HG03354 (cell line): ENCODE measurements around the gene ZNF384.

Source experiments
- ATAC-seq: cut with Tn5 transposase; IDR thresholded peaks from one replicate; pipeline ENCODE4 v1.9.1; 2021; ENCODE audit warnings: mild to moderate bottlenecking; ENCODE audit not compliant: unreplicated experiment, poor library complexity, severe bottlenecking

Gene ZNF384

GRCh38 chr12:6631549-6631961 is 57.6 kb downstream of the ZNF384 start:
- no peak for ATAC-seq

GRCh38 chr12:6630736-6631135 is 58.4 kb downstream of the ZNF384 start:
- no peak for ATAC-seq

- no peak for ATAC-seq
These were observed 61.6 kb downstream of the ZNF384 start for GRCh38 chr12:6627616-6628015.

- no peak for ATAC-seq
These were observed 62.4 kb downstream of the ZNF384 start for GRCh38 chr12:6626654-6627283.

- no peak for ATAC-seq
These were observed 68.3 kb downstream of the ZNF384 start for GRCh38 chr12:6620885-6621274.

- ATAC-seq, result no peak
These were observed 68.9 kb downstream of the ZNF384 start for GRCh38 chr12:6620137-6620884.

- no peak for ATAC-seq
These were observed 70.5 kb downstream of the ZNF384 start for GRCh38 chr12:6618483-6619225.
